ENCODE measurements around the gene LAMA1. TPM values are rescaled to one million over a fixed set of nuclear protein-coding genes. Genes with fewer than 3 reads are reported as not detected.

The LAMA1 gene
- total RNA-seq, 4 donors from 2014 or later: 0.83 to 3.2 (median 1.4) TPM

DNA sequence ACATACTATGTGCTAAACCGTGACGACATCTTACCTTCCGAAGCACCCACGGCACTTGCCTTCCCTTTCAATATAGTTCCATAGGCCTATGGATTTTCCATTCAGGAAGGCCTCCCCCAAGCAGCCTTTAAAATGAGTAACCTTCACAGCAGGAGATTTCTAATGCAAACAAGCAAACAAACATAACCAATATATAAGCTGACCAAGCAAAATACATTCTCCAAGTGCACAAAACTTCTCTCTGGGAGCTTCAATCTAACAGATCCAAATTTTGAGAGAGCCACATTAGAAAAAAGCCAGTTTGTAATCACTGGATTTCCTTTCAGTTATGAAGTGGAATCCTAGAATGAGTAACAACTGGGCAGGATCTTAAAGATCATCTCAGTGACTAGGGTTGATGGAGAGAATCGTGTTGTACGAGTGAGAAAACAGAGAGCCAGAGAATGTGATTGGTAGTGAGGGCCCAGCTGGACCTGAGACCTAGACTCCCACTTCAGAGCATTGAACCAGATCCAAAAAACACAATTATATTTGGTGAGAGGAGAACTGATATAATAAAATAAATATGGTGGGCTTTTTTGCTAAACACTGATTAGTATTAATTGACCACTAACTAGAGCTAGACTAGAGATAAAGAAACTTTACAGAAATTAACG, 145.6 kb downstream of the LAMA1 start:
- DNase-seq (ENCODE audit: low spot score in 2 of 2): no peak
- TF ChIP-seq POLR2A (IDR thresholded peaks at IDR 0.05): no peak
- no peak for TF ChIP-seq EP300 (IDR thresholded peaks at IDR 0.05)
- TF ChIP-seq, protein P1, sequence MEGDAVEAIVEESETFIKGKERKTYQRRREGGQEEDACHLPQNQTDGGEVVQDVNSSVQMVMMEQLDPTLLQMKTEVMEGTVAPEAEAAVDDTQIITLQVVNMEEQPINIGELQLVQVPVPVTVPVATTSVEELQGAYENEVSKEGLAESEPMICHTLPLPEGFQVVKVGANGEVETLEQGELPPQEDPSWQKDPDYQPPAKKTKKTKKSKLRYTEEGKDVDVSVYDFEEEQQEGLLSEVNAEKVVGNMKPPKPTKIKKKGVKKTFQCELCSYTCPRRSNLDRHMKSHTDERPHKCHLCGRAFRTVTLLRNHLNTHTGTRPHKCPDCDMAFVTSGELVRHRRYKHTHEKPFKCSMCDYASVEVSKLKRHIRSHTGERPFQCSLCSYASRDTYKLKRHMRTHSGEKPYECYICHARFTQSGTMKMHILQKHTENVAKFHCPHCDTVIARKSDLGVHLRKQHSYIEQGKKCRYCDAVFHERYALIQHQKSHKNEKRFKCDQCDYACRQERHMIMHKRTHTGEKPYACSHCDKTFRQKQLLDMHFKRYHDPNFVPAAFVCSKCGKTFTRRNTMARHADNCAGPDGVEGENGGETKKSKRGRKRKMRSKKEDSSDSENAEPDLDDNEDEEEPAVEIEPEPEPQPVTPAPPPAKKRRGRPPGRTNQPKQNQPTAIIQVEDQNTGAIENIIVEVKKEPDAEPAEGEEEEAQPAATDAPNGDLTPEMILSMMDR (IDR thresholded peaks at IDR 0.05): no peak
- no peak for TF ChIP-seq POLR2AphosphoS5 (IDR thresholded peaks at IDR 0.05)
- no peaks in the 10 kb centered on the region for H3K4me1 ChIP-seq
- no peaks in the 10 kb centered on the region for H3K9me3 ChIP-seq
- no peaks in the 10 kb centered on the region for H3K36me3 ChIP-seq
- WGBS: 88% methylated on average over 7 of the region's 7 CpGs
- no peak overlapping the region for H3K4me3 ChIP-seq
- no peak overlapping the region for H3K27ac ChIP-seq
- H3K27me3 ChIP-seq: no peaks in the 10 kb centered on the region

DNA sequence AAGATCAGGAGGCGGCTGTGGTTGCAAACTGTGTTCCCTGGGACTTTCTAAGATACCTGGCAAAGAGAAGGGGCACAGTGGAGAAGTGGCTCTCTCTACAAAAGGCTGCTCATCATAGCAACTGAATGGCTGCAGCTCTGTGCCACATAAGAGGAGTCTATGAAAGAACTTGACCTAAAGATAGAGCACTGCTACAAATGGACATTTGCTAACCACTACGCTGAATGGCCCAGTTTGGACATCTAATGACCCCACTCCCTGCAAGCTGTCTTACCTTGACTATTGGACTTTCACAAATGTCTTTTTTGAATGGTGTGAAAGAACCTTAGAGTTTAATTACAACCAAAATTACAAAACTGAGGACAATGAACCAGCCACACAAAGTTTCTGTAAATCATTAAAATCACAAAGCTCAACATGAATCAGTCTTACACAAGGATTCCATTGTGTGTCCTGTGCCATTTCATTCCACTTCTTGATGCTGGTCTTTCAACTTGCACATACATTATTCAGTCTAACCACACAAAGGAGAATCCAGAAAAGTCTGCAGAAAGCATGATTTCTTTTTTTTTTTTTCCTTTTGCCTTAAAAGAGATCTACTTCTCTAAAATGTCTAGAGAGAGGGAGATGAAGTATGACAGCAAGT, 154.0 kb downstream of the LAMA1 start:
- Histone ChIP-seq H3K27me3 (no peaks in the 10 kb centered on the region), H3K4me3 (no peak overlapping the region), H3K4me1 (no peaks in the 10 kb centered on the region), H3K36me3 (no peaks in the 10 kb centered on the region), H3K27ac (no peak overlapping the region), H3K9me3 (no peaks in the 10 kb centered on the region)
- WGBS: 86% methylated on average over 2 of the region's 2 CpGs
- DNase-seq (ENCODE audit: low spot score in 2 of 2): no peak
- TF ChIP-seq POLR2A (IDR thresholded peaks at IDR 0.05): no peak

DNA sequence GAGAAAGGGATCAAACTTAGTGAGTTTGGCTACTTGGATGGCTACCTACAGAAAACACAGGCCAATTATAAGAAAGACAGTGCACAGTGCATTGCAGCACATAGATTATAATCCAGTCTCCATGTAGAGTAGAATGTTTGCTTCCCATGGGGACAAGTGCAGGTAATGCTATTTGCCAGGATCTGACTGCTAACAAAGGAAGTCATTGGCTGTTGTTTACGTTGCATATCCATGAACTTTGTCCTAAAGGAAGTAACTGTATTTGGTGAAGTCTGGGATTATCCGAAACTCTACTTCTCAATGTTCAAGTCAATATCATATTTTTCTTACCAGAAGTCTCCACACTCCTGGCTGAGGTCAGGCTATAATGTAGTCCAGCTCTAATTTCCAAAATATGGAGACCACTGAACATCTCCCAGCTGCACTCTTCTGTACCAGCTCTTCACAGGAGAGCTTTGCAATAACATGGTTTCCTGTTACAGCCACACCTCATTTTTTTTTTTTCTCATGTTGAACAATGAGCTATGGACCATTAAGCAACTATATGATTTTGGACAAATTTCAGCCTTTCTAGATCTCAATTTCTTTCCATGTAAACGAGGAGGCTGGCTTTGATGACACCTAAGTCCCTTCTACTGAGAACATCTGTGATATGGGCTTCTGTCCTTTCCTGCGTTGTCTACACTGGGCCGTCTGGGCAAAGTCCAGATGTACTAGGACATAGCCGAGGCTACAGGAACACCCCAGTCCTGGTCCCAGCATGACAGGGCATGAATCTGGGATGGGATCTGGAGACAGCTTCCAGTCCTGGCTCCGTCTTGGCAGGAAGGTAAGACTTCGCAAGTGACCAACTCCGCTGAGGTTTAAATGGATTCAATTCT, 154.8 kb downstream of the LAMA1 start:
- Histone ChIP-seq H3K27ac (no peak overlapping the region), H3K9me3 (no peaks in the 10 kb centered on the region), H3K27me3 (no peaks in the 10 kb centered on the region), H3K4me1 (no peaks in the 10 kb centered on the region), H3K4me3 (no peak overlapping the region), H3K36me3 (no peaks in the 10 kb centered on the region)
- 89% methylated on average over 9 of the region's 9 CpGs for WGBS
- TF ChIP-seq EP300 (IDR thresholded peaks at IDR 0.05): no peak
- TF ChIP-seq POLR2A (IDR thresholded peaks at IDR 0.05): no peak
- TF ChIP-seq POLR2AphosphoS5 (IDR thresholded peaks at IDR 0.05): no peak
- TF ChIP-seq, protein P1 (IDR thresholded peaks at IDR 0.05): no peak
- DNase-seq (ENCODE audit: low spot score in 2 of 2): no peak

DNA sequence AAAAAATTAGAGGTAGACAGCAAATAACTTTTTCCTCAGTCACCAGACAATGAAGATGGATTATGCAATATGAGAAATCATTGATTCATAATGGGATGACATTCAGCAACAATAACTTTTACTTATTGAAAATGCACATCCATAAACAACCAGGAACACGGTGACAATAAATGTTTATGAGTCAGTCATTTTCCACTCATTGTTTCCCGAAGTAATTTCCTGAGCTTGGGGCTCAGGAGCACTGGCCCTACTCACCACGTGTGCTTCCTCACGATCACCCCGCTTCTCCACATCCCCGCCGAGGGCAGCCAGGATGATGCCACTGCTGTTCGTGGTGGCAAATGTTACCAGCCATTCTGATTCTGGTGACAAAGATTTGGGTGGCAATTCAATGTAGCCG, 156.3 kb downstream of the LAMA1 start:
- Histone ChIP-seq H3K36me3 (no peaks in the 10 kb centered on the region), H3K27ac (no peak overlapping the region), H3K4me3 (no peak overlapping the region), H3K9me3 (no peaks in the 10 kb centered on the region), H3K27me3 (no peaks in the 10 kb centered on the region), H3K4me1 (no peaks in the 10 kb centered on the region)
- no peak for TF ChIP-seq EP300 (IDR thresholded peaks at IDR 0.05)
- no peak for TF ChIP-seq POLR2A (IDR thresholded peaks at IDR 0.05)
- TF ChIP-seq POLR2AphosphoS5 (IDR thresholded peaks at IDR 0.05): no peak
- TF ChIP-seq, protein P1 (IDR thresholded peaks at IDR 0.05): no peak
- WGBS: 88% methylated on average over 9 of the region's 9 CpGs
- DNase-seq (ENCODE audit: low spot score in 2 of 2): no peak

DNA sequence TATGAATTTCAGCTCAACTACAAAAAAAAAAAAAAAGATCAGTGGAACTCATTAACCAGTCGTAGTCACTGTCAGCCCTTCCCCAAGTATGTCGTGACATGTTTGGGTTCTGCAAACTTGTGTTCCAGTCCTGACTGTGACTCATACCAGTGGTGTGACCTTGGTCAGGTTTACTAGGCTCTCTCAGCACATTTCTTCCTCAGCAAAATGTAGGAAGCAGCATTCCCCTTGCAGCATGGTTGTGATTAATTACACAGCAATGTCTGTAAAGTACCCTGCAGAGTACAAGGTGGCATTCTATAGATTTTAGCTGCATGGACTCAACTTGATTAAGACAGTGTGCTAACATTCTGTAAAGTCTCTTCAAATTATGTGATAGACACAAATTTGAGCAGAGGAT, 156.9 kb downstream of the LAMA1 start:
- H3K27ac ChIP-seq: no peak overlapping the region
- TF ChIP-seq EP300 (IDR thresholded peaks at IDR 0.05) (no peak), POLR2A (IDR thresholded peaks at IDR 0.05) (no peak), POLR2AphosphoS5 (IDR thresholded peaks at IDR 0.05) (no peak)
- TF ChIP-seq, protein P1 (IDR thresholded peaks at IDR 0.05): no peak
- H3K27me3 ChIP-seq: no peaks in the 10 kb centered on the region
- 60% methylated on average over 2 of the region's 2 CpGs for WGBS
- DNase-seq (ENCODE audit: low spot score in 2 of 2): no peak
- no peak overlapping the region for H3K4me3 ChIP-seq
- H3K9me3 ChIP-seq: no peaks in the 10 kb centered on the region
- no peaks in the 10 kb centered on the region for H3K4me1 ChIP-seq
- no peaks in the 10 kb centered on the region for H3K36me3 ChIP-seq
